ENCODE data around the gene VSIG4. TPM values are rescaled to one million over a fixed set of nuclear protein-coding genes. Genes with fewer than 3 reads are reported as not detected.

The VSIG4 gene
- total and polyA plus RNA-seq, 10 of the 15 experiments (the other 5 are each of a cell fraction or from before 2014, with no cell fraction given), result 0.05 to 0.36 TPM; not detected in 8

DNA sequence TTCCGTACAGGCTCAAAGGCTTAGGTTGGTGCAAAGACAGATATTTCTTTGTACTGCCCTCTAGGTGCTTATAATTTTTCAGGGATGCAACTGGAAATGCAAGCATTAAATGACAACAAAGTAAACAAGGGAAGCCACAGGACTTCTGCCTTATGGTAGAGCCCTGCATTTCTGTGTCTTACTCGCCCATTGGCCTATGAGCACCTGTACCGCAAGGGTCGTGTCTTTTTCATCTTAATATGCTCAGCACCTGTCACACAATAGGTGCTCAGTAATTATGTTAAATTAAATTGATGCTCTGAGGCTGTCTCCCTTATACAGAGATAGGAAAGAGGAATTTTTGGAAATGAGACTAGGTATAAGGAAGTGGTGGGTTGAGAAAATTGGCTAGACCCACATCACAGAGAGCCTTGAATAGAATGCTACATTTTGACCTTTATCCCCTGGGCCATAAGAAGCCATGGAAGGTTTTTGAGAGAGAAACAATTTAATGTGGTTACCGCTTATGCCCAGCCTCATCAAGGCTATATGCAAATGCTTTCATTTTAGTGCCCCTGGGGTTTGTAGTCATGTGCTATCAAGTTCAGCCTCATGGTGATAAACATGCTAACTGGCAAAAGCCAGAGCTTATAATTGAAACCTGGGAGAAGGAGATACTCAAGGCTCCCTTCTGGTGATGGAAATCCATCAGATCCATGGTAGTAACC, 16.3 kb downstream of the VSIG4 start:
- in situ Hi-C loops (cut with MboI), result loop anchor here (25.0 kb wide), 1 partner anchor 1811 kb away; the partner anchor contains the start of gene AMER1
- ATAC-seq, result no peak
- SMC1A ChIA-PET (ENCODE audit: uncharacterized antibody, unreplicated experiment), result interaction anchor here (0.9 to 3.4 kb wide), 4 partner anchors 15 to 427 kb away, joined by 4 to 17 read pairs (median 4); partner anchors contain the start of gene VSIG4
- RAD21 ChIA-PET (ENCODE audit: unreplicated experiment), result no interaction called here
- H3K4me3 ChIP-seq, result no peak overlapping the region
- WGBS (ENCODE audit: insufficient coverage, insufficient replicate concordance, low lambda C conversion rate, missing lambda C conversion rate), result 60% methylated on average over 5 of the region's 5 CpGs
- no peak for FAIRE-seq
- H3K27ac ChIP-seq (ENCODE audit: control insufficient read depth, insufficient read depth), result no peak overlapping the region
- peaks cover 16% of the 10 kb centered on the region for H3K4me1 ChIP-seq (ENCODE audit: control insufficient read depth, insufficient read depth, low read length)
- intact Hi-C loops (cut with micrococcal nuclease; ENCODE audit: unreplicated experiment), result no loop called here
- H3K4me2 ChIP-seq (ENCODE audit: control insufficient read depth, insufficient read depth), result no peak overlapping the region
- H4K20me1 ChIP-seq (ENCODE audit: control insufficient read depth, insufficient read depth), result no peaks in the 10 kb centered on the region
- H3K79me2 ChIP-seq (ENCODE audit: control insufficient read depth, insufficient read depth, low read length), result no peaks in the 10 kb centered on the region
- TF ChIP-seq CBFB (IDR thresholded peaks at IDR 0.05; ENCODE audit: low read depth), result no peak
- POLR2A ChIA-PET, result no interaction called here
- CTCF ChIA-PET, result interaction anchor here (7.0 kb wide), 1 partner anchor 7 kb away, joined by 47 read pairs; no protein-coding TSS in a partner anchor
- no peaks in the 10 kb centered on the region for H3K36me3 ChIP-seq (ENCODE audit: control insufficient read depth in 2 of 2, insufficient read depth in 2 of 2, low read length in 1 of 2)
- no TSS peak for BruUV-seq (replicated peaks)
- DNase-seq (ENCODE audit: low read depth, low spot score), result no peak
- H3K27me3 ChIP-seq (replicated peaks in 1 of 2; ENCODE audit: control insufficient read depth in 2 of 2, insufficient read depth in 2 of 2, low read length in 1 of 2), result no peaks in the 10 kb centered on the region
- no peak overlapping the region for H3K9ac ChIP-seq (ENCODE audit: control insufficient read depth, insufficient read depth, low read length)
- no peaks in the 10 kb centered on the region for H3K9me3 ChIP-seq (replicated peaks; ENCODE audit: control insufficient read depth, insufficient read depth, low read length)
- no peak overlapping the region for H2AFZ ChIP-seq (ENCODE audit: control insufficient read depth, low read depth, low read length)

DNA sequence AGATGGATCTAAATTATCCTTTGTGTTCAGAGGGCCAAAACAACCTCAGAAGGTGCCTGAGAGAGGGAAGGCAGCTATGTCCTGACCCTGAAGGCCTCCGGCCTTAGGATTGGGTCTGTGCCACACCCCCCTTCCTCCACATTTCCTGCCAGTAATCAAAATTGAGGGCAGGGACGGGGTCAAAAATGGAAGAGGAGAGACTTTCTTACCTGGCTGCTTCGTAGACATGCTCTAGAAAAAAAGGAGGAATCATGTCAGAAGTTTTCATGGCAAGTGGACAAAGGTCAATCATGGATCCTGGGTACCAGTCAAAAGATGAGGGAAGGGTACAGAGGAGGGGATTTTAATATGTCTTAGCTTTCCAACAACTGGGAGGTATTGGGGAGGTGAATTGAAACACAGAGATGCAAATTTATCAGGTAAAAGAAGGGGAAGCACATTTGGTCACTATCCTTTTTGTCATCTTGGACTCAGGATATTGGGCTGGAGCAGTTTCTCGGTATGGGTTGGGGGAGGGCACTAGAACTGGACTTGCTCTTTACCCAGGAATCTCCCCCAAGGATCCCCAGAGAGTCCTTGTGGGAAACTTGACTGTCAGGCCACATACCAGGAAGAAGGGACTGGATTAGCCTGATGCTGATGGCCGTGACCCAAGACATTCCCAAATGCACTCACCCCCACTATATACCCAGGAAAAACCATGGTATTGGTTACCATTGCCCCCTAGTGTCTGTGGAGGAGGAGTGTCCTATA, 17.1 kb downstream of the VSIG4 start:
- H3K79me2 ChIP-seq (ENCODE audit: control insufficient read depth, insufficient read depth, low read length), result no peaks in the 10 kb centered on the region
- no peak for DNase-seq (ENCODE audit: low read depth, low spot score)
- peaks cover 24% of the 10 kb centered on the region for H3K4me1 ChIP-seq (ENCODE audit: control insufficient read depth, insufficient read depth, low read length)
- H3K27me3 ChIP-seq (replicated peaks in 1 of 2; ENCODE audit: control insufficient read depth in 2 of 2, insufficient read depth in 2 of 2, low read length in 1 of 2), result no peaks in the 10 kb centered on the region
- in situ Hi-C loops (cut with MboI), result loop anchor here (25.0 kb wide), 1 partner anchor 1811 kb away; the partner anchor contains the start of gene AMER1
- no peaks in the 10 kb centered on the region for H3K9me3 ChIP-seq (replicated peaks; ENCODE audit: control insufficient read depth, insufficient read depth, low read length)
- H3K36me3 ChIP-seq (ENCODE audit: control insufficient read depth in 2 of 2, insufficient read depth in 2 of 2, low read length in 1 of 2), result no peaks in the 10 kb centered on the region
- no peaks in the 10 kb centered on the region for H4K20me1 ChIP-seq (ENCODE audit: control insufficient read depth, insufficient read depth)
- no peak overlapping the region for H3K4me3 ChIP-seq
- TF ChIP-seq MTA3 (IDR thresholded peaks at IDR 0.05; ENCODE audit: borderline replicate concordance, low read length) (no peak), TAF1 (IDR thresholded peaks at IDR 0.05; ENCODE audit: borderline replicate concordance, low read depth, low read length) (no peak), RAD21 (IDR thresholded peaks at IDR 0.05; ENCODE audit: insufficient read depth, low read depth, low read length) (peak; percentile 62), SMC3 (IDR thresholded peaks at IDR 0.05; ENCODE audit: borderline replicate concordance, low read length) (peak; percentile 32; the same call in 1 of the 2 replicates)
- TF ChIP-seq, protein P1, sequence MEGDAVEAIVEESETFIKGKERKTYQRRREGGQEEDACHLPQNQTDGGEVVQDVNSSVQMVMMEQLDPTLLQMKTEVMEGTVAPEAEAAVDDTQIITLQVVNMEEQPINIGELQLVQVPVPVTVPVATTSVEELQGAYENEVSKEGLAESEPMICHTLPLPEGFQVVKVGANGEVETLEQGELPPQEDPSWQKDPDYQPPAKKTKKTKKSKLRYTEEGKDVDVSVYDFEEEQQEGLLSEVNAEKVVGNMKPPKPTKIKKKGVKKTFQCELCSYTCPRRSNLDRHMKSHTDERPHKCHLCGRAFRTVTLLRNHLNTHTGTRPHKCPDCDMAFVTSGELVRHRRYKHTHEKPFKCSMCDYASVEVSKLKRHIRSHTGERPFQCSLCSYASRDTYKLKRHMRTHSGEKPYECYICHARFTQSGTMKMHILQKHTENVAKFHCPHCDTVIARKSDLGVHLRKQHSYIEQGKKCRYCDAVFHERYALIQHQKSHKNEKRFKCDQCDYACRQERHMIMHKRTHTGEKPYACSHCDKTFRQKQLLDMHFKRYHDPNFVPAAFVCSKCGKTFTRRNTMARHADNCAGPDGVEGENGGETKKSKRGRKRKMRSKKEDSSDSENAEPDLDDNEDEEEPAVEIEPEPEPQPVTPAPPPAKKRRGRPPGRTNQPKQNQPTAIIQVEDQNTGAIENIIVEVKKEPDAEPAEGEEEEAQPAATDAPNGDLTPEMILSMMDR (IDR thresholded peaks at IDR 0.05 in 2 of 3, conservative IDR thresholded peaks at IDR 0.05 in 1 of 3; ENCODE audit: control insufficient read depth in 2 of 3, extremely low read depth in 1 of 3, insufficient read depth in 1 of 3, low read depth in 3 of 3, low read length in 3 of 3), result 0 out of 6 replicates have a peak, but pooled peaks of 2 of the 3 experiments have one; percentile 25 to 41
- ATAC-seq, result peak; percentile 46; the same call in 2 of the 3 replicates
- intact Hi-C loops (cut with micrococcal nuclease; ENCODE audit: unreplicated experiment), result no loop called here
- no peak overlapping the region for H2AFZ ChIP-seq (ENCODE audit: control insufficient read depth, low read depth, low read length)
- SMC1A ChIA-PET (ENCODE audit: uncharacterized antibody, unreplicated experiment), result interaction anchor here (1.5 kb wide), 1 partner anchor 426 kb away, joined by 4 read pairs; no protein-coding TSS in a partner anchor
- no peak for FAIRE-seq
- RAD21 ChIA-PET (ENCODE audit: unreplicated experiment), result no interaction called here
- no peak overlapping the region for H3K4me2 ChIP-seq (ENCODE audit: control insufficient read depth, insufficient read depth)
- BruUV-seq (replicated peaks), result no TSS peak
- H3K9ac ChIP-seq (ENCODE audit: control insufficient read depth, insufficient read depth, low read length), result no peak overlapping the region
- POLR2A ChIA-PET, result no interaction called here
- WGBS (ENCODE audit: insufficient coverage, insufficient replicate concordance, low lambda C conversion rate, missing lambda C conversion rate), result 52% methylated on average over 5 of the region's 5 CpGs
- CTCF ChIA-PET, result interaction anchor here (7.0 kb wide), 1 partner anchor 8 kb away, joined by 47 read pairs; no protein-coding TSS in a partner anchor
- H3K27ac ChIP-seq (ENCODE audit: control insufficient read depth, insufficient read depth), result no peak overlapping the region

Measured in GM12878 (cell line).